Measurements from ENCODE around the gene SINHCAF. TPM values are rescaled to one million over a fixed set of nuclear protein-coding genes. Genes with fewer than 3 reads are reported as not detected.
A peak's percentile ranks its signal among the peaks of the same experiment; 100 is the strongest.

SINHCAF gene
- total and polyA plus RNA-seq, 2 of the 8 experiments (the other 6 are each of a cell fraction or from before 2014, with no cell fraction given) = 138 to 576 TPM

DNA sequence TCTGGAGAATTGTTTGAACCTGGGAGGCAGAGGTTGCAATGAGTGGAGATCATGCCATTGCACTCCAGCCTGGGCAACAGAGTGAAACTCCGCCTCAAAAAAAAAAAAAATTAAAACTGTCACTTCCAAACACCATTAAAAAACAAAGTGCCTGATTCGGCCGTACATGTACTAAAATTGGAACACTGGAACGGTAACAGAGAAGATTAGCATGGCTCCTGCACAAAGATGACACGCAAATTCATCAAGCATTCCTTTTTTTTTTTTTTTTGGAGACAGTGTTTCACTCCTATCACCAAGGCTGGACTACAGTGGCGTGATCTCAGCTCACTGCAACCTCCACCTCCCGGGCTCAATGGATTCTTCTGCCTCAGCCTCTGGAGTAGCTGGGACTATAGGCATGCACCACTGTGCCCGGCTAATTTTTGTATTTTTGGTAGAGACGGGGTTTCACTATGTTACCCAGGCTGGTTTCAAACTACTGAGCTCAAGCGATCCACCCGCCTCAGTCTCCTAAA is 40.2 kb upstream of the SINHCAF start:
- WGBS, 2 experiments (ENCODE audit: extremely low coverage in 1 of 2, insufficient coverage in 1 of 2, insufficient read length in 1 of 2, insufficient replicate concordance in 2 of 2, low coverage in 1 of 2, low lambda C conversion rate in 2 of 2, missing lambda C conversion rate in 1 of 2) = 93% methylated on average over 10 of the region's 11 CpGs; no CpG with 5 or more reads in 1 of the 2 experiments
- peaks cover 27 to 38% (median 36%) of the 10 kb centered on the region in 4 experiments for H3K4me1 ChIP-seq (replicated peaks in 1 of 4; ENCODE audit: control insufficient read depth in 3 of 4, insufficient read depth in 4 of 4, low read length in 3 of 4)
- no peak overlapping the region for H3K4me3 ChIP-seq (ENCODE audit: extremely low read depth in 1 of 4, insufficient read depth in 2 of 4, low read depth in 3 of 4, low read length in 4 of 4)
- H2AFZ ChIP-seq (ENCODE audit: low read length) = no peak overlapping the region
- no peaks in the 10 kb centered on the region for H3K79me1 ChIP-seq (ENCODE audit: low read depth, low read length)
- H3K4me2 ChIP-seq (ENCODE audit: insufficient read depth in 1 of 2, low read depth in 2 of 2, low read length in 2 of 2) = no peak overlapping the region
- no peak overlapping the region for H4K91ac ChIP-seq (replicated peaks; ENCODE audit: insufficient read length, low read length)
- no peaks in the 10 kb centered on the region for H3K79me2 ChIP-seq (ENCODE audit: control insufficient read depth in 1 of 2, insufficient read depth in 2 of 2, low read length in 2 of 2)
- no peak overlapping the region for H4K5ac ChIP-seq (ENCODE audit: insufficient read length, low read depth, low read length)
- CTCF ChIA-PET (ENCODE audit: partially characterized antibody) = interaction anchor here (0.8 to 0.9 kb wide), 3 partner anchors 13 to 366 kb away, joined by 3 read pairs; no protein-coding TSS in a partner anchor
- no peaks in the 10 kb centered on the region for H3K36me3 ChIP-seq (ENCODE audit: control insufficient read depth in 2 of 4, insufficient read depth in 4 of 4, low read length in 3 of 4)
- H3K27ac ChIP-seq (ENCODE audit: low read depth, low read length) = no peak overlapping the region
- no peak overlapping the region; the same call in 1 of the 2 replicates for H2BK20ac ChIP-seq (ENCODE audit: low read length)
- no peak overlapping the region for H3K18ac ChIP-seq (ENCODE audit: extremely low read depth, low read length)
- no peaks in the 10 kb centered on the region for H4K20me1 ChIP-seq (replicated peaks in 1 of 2; ENCODE audit: control insufficient read depth in 1 of 2, insufficient read depth in 2 of 2, low read length in 2 of 2)
- H3K14ac ChIP-seq (ENCODE audit: insufficient read length) = no peak overlapping the region
- no peaks in the 10 kb centered on the region for H3K9me3 ChIP-seq (ENCODE audit: insufficient read depth in 2 of 2, low read depth in 1 of 2, low read length in 1 of 2)
- no peak overlapping the region for H2BK12ac ChIP-seq (ENCODE audit: low read depth, low read length)
- peaks cover 4% of the 10 kb centered on the region for H3K23me2 ChIP-seq (ENCODE audit: low read depth, low read length)
- H3K4ac ChIP-seq (replicated peaks; ENCODE audit: insufficient read length, low read depth, low read length) = no peak overlapping the region
- no peaks in the 10 kb centered on the region for H3K27me3 ChIP-seq (replicated peaks in 1 of 4; ENCODE audit: control insufficient read depth in 3 of 4, extremely low read depth in 1 of 4, insufficient read depth in 3 of 4, low read length in 3 of 4)
- DNase-seq (ENCODE audit: low read depth in 1 of 2, low spot score in 2 of 2) (no peak), FAIRE-seq (no peak)
- no peak overlapping the region for H4K8ac ChIP-seq (ENCODE audit: extremely low read depth, insufficient read depth, low read length)
- no peak overlapping the region for H2BK120ac ChIP-seq (replicated peaks; ENCODE audit: low read depth, low read length)
- no peak overlapping the region for H3K23ac ChIP-seq (ENCODE audit: insufficient read length)
- H3K56ac ChIP-seq (replicated peaks; ENCODE audit: insufficient read length, low read depth, low read length) = no peak overlapping the region
- POLR2A ChIA-PET (ENCODE audit: partially characterized antibody) = interaction anchor here (1.2 to 17.5 kb wide), 5 partner anchors 19 to 46 kb away, joined by 3 to 474 read pairs (median 66); partner anchors contain the start of gene SINHCAF
- H2BK5ac ChIP-seq (ENCODE audit: low read depth, low read length) = peak overlapping the region; percentile 45; the same call in 1 of the 2 replicates
- no peak overlapping the region for H3K9ac ChIP-seq (replicated peaks in 1 of 4; ENCODE audit: extremely low read depth in 1 of 4, low read depth in 3 of 4, low read length in 3 of 4)
- no peak overlapping the region for H2BK15ac ChIP-seq (ENCODE audit: low read length)
- H2AK5ac ChIP-seq (ENCODE audit: low read depth, low read length) = peak overlapping the region; percentile 47; the same call in 1 of the 2 replicates
- TF ChIP-seq SP2 (IDR thresholded peaks at IDR 0.05; ENCODE audit: low read length) = no peak
- TF ChIP-seq EZH2 (IDR thresholded peaks at IDR 0.05; ENCODE audit: low read depth, low read length, severe bottlenecking) = no peak
- no peak for TF ChIP-seq SP1 (IDR thresholded peaks at IDR 0.05; ENCODE audit: low read depth, low read length)
- TF ChIP-seq SIN3A (conservative IDR thresholded peaks at IDR 0.05 in 1 of 2, IDR thresholded peaks at IDR 0.05 in 1 of 2; ENCODE audit: low read depth in 1 of 2, low read length in 2 of 2) = no peak
- no peak for TF ChIP-seq ZNF274 (IDR thresholded peaks at IDR 0.05; ENCODE audit: borderline replicate concordance, extremely low read depth, low read length)
- TF ChIP-seq RAD21 (IDR thresholded peaks at IDR 0.05 in 1 of 2, conservative IDR thresholded peaks at IDR 0.05 in 1 of 2; ENCODE audit: low read depth in 2 of 2, low read length in 2 of 2) = no peak
- TF ChIP-seq, protein P1, sequence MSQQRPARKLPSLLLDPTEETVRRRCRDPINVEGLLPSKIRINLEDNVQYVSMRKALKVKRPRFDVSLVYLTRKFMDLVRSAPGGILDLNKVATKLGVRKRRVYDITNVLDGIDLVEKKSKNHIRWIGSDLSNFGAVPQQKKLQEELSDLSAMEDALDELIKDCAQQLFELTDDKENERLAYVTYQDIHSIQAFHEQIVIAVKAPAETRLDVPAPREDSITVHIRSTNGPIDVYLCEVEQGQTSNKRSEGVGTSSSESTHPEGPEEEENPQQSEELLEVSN (IDR thresholded peaks at IDR 0.05) = no peak
- no peak for TF ChIP-seq NRF1 (IDR thresholded peaks at IDR 0.05; ENCODE audit: low read depth, low read length)
- no peak for TF ChIP-seq GTF2F1 (IDR thresholded peaks at IDR 0.05; ENCODE audit: borderline replicate concordance, low read depth, low read length)
- TF ChIP-seq MAFK (IDR thresholded peaks at IDR 0.05; ENCODE audit: low read depth, low read length) = no peak
- TF ChIP-seq CHD2 (IDR thresholded peaks at IDR 0.05; ENCODE audit: low read length) = no peak
- TF ChIP-seq TBP (IDR thresholded peaks at IDR 0.05; ENCODE audit: low read depth, low read length) = no peak
- TF ChIP-seq RXRA (IDR thresholded peaks at IDR 0.05; ENCODE audit: insufficient read depth, low read depth, low read length) = no peak
